HCT116 (cell line): ENCODE results near the gene GRB10.

ENCODE experiments used
- ATF3 ChIP-seq: IDR thresholded peaks from 2 replicates; pipeline ENCODE4 v1.6.1; 2012
- CTCF ChIP-seq, 3 experiments: fragments of 200-600 bp in 1 of 3; sonication (generic) in 1 of 3; IDR thresholded peaks in 2 of 3; conservative IDR thresholded peaks in 1 of 3; 2 replicates each; pipeline ENCODE4 v1.5.1; 2012 to 2017; ENCODE audit warnings: low read depth in 2 of 3, low read length in 2 of 3, antibody characterized with exemption in 1 of 3, borderline replicate concordance in 1 of 3, control low read depth in 1 of 3, mild to moderate bottlenecking in 1 of 3, mixed read lengths in 1 of 3, mixed run types in 1 of 3, moderate library complexity in 1 of 3; ENCODE audit not compliant: insufficient read depth in 1 of 3
- EZH2 ChIP-seq: fragments of 200-600 bp; sonication (generic); IDR thresholded peaks from 2 replicates; pipeline ENCODE4 v1.6.1; 2017; ENCODE audit warnings: antibody characterized with exemption, mixed run types
- EZH2phosphoT487 ChIP-seq: fragments of 200-600 bp; IDR thresholded peaks from 2 replicates; pipeline ENCODE4 v1.6.1; 2018; ENCODE audit warnings: antibody characterized with exemption, borderline replicate concordance
- FOSL1 ChIP-seq: IDR thresholded peaks from 2 replicates; pipeline ENCODE4 v1.6.1; 2012; ENCODE audit warnings: low read depth
- MAX ChIP-seq: IDR thresholded peaks from 2 replicates; pipeline ENCODE4 v1.6.1; 2012
- POLR2A ChIP-seq: IDR thresholded peaks from 2 replicates; pipeline ENCODE4 v1.7.0; 2011; ENCODE audit warnings: borderline replicate concordance; ENCODE audit not compliant: insufficient read depth, insufficient read length; ENCODE audit errors: extremely low read depth
- POLR2AphosphoS5 ChIP-seq: IDR thresholded peaks from 2 replicates; pipeline ENCODE4 v1.6.1; 2011; ENCODE audit warnings: mild to moderate bottlenecking, low read depth, low read length, moderate library complexity
- SIN3A ChIP-seq: IDR thresholded peaks from 2 replicates; pipeline ENCODE4 v1.6.1; 2012; ENCODE audit warnings: low read depth
- TCF7L2 ChIP-seq: IDR thresholded peaks from 2 replicates; pipeline ENCODE4 v1.7.0; 2011; ENCODE audit warnings: borderline replicate concordance, inconsistent platforms; ENCODE audit not compliant: insufficient read depth, insufficient read length; ENCODE audit errors: extremely low read depth
- YY1 ChIP-seq: IDR thresholded peaks from 2 replicates; pipeline ENCODE4 v1.6.1; 2011; ENCODE audit warnings: low read length, low read depth, moderate library complexity, mild to moderate bottlenecking; ENCODE audit not compliant: insufficient replicate concordance; ENCODE audit errors: extremely low read depth
- ZFX ChIP-seq: fragments of 450-650 bp; IDR thresholded peaks from 2 replicates; pipeline ENCODE4 v1.6.1; 2017

GRCh38 chr7:50775231-50775630 lies 7.5 kb downstream of the GRB10 start:
- TF ChIP-seq CTCF (IDR thresholded peaks at IDR 0.05 in 2 of 3, conservative IDR thresholded peaks at IDR 0.05 in 1 of 3; ENCODE audit: borderline replicate concordance in 1 of 3, insufficient read depth in 1 of 3, low read depth in 2 of 3, low read length in 2 of 3) (no peak), POLR2A (no peak), ZFX (no peak), EZH2 (no peak), YY1 (no peak), SIN3A (no peak), POLR2AphosphoS5 (no peak), MAX (no peak), TCF7L2 (no peak), ATF3 (no peak), FOSL1 (no peak), EZH2phosphoT487 (no peak)
